Stimulated activated CD8-positive, alpha-beta memory T cell treated with anti-CD3 and anti-CD28 coated beads, Interleukin-12 subunit alpha, Interleukin-12 subunit beta, amount 100 ng/mL, for 24 hours (primary cell): ENCODE data around the gene TMEM256.

Source experiments
- DNase-seq: peaks from one replicate; pipeline ENCODE4 v3.0.0-alpha.2; 2020; ENCODE audit errors: extremely low read depth

TMEM256 gene

GRCh38 chr17:7429722-7430121 is 25.8 kb upstream of the TMEM256 start:
- no peak for DNase-seq

DNA sequence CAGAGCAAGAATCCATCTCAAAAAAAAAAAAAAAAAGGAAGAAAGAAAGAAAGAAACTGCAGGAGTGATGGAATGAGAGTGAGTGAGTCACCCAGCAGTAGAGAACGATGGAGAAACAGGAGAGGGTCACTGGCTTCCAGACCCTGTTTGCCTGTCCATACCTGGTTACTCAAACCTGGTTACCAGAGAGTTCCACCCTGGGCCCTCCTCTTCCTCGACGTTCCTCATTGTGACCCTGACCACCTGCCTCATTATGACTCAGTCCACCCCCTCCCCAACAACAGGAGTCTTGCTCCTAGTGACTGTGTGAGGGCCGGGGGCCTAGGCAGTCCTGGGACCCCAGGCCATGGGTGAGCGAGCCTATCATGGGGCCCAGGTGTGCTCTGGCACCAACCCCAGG is 24.7 kb upstream of the TMEM256 start, which contains the start of gene SPEM3:
SPEM3 (plus strand) TSS at position 301 of the 400 bp plus-strand sequence; CDS start at position 347, 46 bp downstream.
- no peak for DNase-seq

GRCh38 chr17:7427549-7427948 is 23.7 kb upstream of the TMEM256 start:
- DNase-seq: no peak

- no peak for DNase-seq
Measured at GRCh38 chr17:7426896-7427489, 23.1 kb upstream of the TMEM256 start.

DNA sequence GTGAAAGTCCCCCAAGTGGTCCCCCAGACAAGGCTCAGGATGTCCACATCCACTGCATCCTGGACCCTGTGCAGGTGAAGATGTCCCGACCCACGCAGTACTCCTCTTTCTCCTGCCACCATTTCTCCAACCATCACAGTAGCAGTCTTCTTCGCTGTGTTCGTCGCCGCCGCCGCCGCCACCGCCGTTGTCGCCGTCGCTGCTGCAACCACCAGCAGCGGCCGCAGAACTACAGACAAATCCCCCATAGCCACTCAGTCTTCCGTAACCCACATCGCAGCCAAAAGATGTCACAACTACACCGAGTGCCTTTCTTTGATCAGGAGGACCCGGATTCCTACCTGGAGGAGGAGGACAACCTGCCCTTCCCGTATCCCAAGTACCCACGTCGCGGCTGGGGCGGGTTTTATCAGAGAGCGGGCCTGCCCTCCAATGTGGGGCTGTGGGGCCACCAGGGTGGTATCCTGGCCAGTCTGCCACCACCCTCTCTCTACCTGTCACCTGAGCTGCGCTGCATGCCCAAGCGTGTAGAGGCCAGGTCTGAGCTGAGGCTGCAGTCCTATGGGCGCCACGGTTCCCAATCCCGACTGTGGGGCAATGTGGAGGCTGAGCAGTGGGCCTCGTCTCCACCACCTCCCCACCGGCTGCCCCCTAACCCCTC is 22.4 kb upstream of the TMEM256 start:
- no peak for DNase-seq

- DNase-seq: no peak
Measured at GRCh38 chr17:7425756-7426155, 21.9 kb upstream of the TMEM256 start.

DNA sequence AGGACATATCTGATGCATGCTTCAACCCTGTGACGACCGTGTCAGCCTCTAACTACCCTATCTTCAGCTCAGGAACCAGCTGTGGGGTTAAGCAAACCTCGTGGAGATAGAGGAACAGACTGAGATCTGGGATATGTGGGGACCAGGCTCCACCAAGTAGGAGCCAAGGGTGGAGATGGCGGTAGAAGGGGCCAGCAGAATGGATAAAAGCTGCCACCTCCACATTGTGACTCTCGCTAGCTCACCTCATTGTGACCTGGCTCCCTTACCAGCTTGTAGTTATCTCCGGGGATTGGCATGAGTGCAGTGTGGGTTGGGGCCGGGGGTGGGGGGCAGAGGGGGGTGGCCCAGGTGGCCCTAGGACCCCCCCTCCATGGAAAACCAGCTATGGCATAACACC is 21.4 kb upstream of the TMEM256 start, which contains the start of gene SPEM2:
SPEM2 (plus strand) TSS at position 301 of the 400 bp plus-strand sequence; CDS start at position 374, 73 bp downstream.
- no peak for DNase-seq

DNA sequence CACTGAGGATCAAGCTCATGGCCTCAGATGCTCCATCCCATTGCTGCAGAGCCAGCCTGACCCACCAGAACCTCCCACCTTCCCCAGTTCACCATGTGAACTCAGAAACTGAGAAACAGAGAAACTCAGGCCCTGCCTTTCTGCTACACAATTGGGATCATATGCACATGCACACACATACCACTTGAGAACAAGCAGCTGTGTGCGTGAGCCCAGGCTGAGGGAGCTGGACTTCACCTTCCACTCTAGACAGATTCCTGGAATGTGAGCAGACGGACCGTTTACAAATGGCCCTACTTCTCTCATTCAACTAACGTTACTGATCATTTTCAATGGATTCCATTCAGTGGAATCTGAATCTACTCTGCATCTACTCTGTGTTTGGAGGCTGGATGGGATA is 19.8 kb upstream of the TMEM256 start:
- DNase-seq: no peak

- DNase-seq: no peak
Measured at GRCh38 chr17:7421186-7421585, 17.3 kb upstream of the TMEM256 start.

GRCh38 chr17:7419819-7420610 is 16.1 kb upstream of the TMEM256 start, which contains the start of gene SPEM1:
Gene SPEM1, plus strand, starts transcription at chr17:7420324. Its CDS starts 61 bp downstream, at chr17:7420385.
- no peak for DNase-seq

GRCh38 chr17:7418472-7419152 is 14.7 kb upstream of the TMEM256 start:
- DNase-seq: no peak

DNA sequence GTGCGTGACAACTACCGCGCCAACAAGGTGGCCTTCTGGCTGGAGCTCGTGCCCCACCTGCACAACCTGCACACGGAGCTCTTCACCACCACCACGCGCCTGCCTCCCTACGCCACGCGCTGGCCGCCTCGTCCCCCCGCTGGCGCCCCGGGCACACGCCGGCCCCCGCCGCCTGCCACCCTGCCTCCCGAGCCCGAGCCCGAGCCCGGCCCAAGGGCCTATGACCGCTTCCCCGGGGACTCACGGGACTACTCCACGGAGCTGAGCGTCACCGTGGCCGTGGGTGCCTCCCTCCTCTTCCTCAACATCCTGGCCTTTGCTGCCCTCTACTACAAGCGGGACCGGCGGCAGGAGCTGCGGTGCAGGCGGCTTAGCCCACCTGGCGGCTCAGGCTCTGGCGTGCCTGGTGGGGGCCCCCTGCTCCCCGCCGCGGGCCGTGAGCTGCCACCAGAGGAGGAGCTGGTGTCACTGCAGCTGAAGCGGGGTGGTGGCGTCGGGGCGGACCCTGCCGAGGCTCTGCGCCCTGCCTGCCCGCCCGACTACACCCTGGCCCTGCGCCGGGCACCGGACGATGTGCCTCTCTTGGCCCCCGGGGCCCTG is 13.3 kb upstream of the TMEM256 start:
- no peak for DNase-seq

GRCh38 chr17:7416323-7416722 is 12.4 kb upstream of the TMEM256 start:
- DNase-seq: no peak

DNA sequence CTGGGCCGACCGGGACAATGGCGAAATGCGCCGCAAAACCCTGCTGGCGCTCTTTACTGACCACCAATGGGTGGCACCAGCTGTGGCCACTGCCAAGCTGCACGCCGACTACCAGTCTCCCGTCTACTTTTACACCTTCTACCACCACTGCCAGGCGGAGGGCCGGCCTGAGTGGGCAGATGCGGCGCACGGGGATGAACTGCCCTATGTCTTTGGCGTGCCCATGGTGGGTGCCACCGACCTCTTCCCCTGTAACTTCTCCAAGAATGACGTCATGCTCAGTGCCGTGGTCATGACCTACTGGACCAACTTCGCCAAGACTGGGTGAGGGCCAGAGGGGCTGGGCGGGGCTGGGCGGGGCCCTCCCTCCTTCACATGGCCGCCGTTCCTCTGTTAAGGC is 11.9 kb upstream of the TMEM256 start:
- no peak for DNase-seq

GRCh38 chr17:7414837-7415236 is 10.9 kb upstream of the TMEM256 start:
- DNase-seq: no peak

DNA sequence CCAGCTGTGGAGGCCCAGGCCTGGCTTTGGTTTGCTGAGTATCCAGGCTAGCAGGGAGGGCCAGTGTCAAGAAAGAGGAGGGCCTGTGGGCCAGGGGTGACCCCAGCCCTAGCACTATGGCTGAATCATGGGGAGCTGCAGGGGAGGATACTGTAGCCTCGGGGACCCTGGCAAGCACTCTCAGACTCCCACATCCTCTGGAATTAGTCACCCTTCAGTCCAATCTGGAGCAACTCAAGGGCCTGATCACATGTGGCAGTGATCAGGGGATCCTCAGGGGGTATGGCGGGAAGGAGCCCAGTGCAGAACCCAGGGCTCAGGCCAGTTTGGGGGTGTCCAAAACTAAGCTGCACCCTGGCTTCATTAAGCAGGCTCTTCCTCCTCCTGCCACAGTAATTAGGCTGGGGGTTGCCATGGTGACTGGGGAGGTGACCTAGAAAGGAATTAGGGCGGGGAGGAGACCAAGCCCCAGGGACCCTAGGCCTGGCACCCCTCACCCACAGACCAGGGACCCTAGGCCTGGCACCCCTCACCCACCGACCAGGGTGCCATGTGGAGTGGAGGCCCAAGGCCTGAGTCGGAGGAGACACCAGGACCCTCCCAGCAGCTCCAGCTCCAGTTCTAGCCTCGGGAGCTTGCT is 9.6 kb upstream of the TMEM256 start:
- no peak for DNase-seq

DNA sequence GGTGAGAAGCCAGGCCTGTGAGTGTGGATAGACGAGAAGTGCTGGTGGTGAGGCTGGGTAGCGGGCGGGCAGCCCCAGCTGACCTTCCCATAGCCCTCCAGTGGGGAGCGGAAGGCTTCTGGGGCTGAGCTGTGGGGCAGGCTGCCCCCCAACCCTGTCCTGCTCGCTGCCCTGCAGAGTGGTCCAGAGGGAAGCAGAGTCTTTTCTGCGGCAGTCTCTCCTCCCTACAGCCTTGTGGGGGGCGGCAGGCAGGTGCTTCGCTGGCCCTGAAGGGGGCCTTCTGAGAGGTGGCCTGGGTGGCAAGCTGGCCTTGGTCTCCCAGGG is 7.5 kb upstream of the TMEM256 start:
- DNase-seq: no peak

DNA sequence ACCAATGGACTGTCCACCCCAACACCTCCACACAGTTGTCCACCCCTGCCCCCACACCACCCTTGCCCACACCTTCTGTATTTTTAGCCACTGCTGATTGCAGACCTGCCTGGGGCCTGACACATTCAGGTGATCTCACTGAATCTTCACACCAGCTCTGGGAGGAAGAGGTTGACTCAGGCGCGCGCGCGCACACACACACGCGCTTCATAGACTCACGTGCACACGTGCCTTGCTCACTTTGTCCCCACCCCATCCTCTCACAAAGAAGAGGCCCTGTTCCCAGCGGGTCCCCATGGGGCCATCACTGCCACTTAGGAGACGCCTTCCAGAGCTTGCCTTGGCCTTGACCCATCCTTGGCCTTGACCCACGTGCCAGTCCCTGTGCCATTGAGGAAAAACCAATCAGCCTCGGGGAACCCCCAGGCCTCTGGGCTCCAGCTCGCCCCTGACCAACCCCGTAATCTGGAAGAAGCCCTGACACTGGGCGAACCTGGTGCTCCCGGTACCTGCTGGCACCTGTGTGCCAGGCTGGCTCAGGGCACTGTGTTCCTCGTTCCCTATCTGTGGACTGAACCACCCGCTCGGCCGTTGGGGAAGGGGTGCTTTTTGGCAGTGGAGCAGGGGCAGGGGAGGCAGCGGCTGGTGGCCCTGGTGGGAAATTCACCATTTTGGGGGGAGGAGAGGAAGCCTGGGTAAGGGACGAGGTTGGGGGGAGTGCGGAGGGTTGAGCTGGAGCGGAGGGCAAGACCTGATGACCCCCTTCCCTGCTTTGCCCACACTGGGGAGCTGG is 6.9 kb upstream of the TMEM256 start:
- no peak for DNase-seq

GRCh38 chr17:7409716-7410115 is 5.8 kb upstream of the TMEM256 start:
- no peak for DNase-seq

- DNase-seq: no peak
Measured at GRCh38 chr17:7408863-7409262, 5.0 kb upstream of the TMEM256 start.
